D721Med (cell line): Measurements from ENCODE around the gene NR4A2.

ENCODE experiments used
- DNase-seq: peaks from one replicate; pipeline ENCODE4 v3.0.0; 2011; ENCODE audit warnings: low spot score; ENCODE audit not compliant: insufficient read length
- FAIRE-seq: peaks from 2 replicates; lab custom pipeline; 2011; peaks lifted over from hg19 to GRCh38; lab: Jason Lieb, UNC
- CTCF ChIP-seq: IDR thresholded peaks from 2 replicates; pipeline ENCODE4 v1.5.1; 2012; ENCODE audit warnings: mild to moderate bottlenecking, control low read depth; ENCODE audit not compliant: insufficient read depth; ENCODE audit errors: missing control alignments

Gene NR4A2

GRCh38 chr2:156319811-156320485 lies 12.6 kb downstream of the NR4A2 start:
- no peak for FAIRE-seq
- TF ChIP-seq CTCF = no peak
- DNase-seq = no peak

GRCh38 chr2:156317631-156318030 lies 14.9 kb downstream of the NR4A2 start:
- DNase-seq = no peak
- FAIRE-seq = no peak
- TF ChIP-seq CTCF = no peak

- TF ChIP-seq CTCF = no peak
- no peak for FAIRE-seq
- DNase-seq = no peak
Measured at GRCh38 chr2:156311976-156312375, 20.5 kb downstream of the NR4A2 start.

GRCh38 chr2:156310773-156311172 lies 21.7 kb downstream of the NR4A2 start:
- DNase-seq = no peak
- FAIRE-seq = no peak
- no peak for TF ChIP-seq CTCF

- no peak for FAIRE-seq
Measured at GRCh38 chr2:156309917-156310316, 22.6 kb downstream of the NR4A2 start.

GRCh38 chr2:156309167-156309566 lies 23.4 kb downstream of the NR4A2 start:
- no peak for DNase-seq
- FAIRE-seq = no peak
- no peak for TF ChIP-seq CTCF

More at GRCh38 chr2:156309917-156310316, 22.6 kb downstream of the NR4A2 start:
- TF ChIP-seq CTCF = no peak
- DNase-seq = no peak

- FAIRE-seq = no peak
- no peak for TF ChIP-seq CTCF
- no peak for DNase-seq
Measured at GRCh38 chr2:156306821-156307220, 25.7 kb downstream of the NR4A2 start.
